HPDE6-E6E7 (cell line): Measurements from ENCODE around the gene ZNF423.

Experiments used
- DNase-seq: peaks from one replicate; pipeline ENCODE4 v3.0.0; 2011; ENCODE audit warnings: missing footprints; ENCODE audit errors: extremely low spot score

ZNF423 gene

DNA sequence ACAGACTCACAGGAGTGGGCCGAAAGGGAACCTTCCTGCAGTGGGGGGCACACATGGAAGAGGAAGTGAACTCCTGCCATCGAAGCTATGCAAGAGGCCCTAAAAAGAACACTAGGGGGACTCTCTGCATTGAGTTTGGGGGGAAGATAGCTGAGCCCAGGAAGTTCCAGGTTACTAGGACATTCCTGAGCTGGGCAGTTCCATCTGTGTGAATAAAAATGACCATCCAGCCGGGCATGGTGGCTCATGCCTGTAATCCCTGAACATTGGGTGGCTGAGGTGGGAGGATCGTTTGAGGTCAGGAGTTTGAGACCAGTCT lies 211.8 kb downstream of the ZNF423 start:
- no peak for DNase-seq

DNA sequence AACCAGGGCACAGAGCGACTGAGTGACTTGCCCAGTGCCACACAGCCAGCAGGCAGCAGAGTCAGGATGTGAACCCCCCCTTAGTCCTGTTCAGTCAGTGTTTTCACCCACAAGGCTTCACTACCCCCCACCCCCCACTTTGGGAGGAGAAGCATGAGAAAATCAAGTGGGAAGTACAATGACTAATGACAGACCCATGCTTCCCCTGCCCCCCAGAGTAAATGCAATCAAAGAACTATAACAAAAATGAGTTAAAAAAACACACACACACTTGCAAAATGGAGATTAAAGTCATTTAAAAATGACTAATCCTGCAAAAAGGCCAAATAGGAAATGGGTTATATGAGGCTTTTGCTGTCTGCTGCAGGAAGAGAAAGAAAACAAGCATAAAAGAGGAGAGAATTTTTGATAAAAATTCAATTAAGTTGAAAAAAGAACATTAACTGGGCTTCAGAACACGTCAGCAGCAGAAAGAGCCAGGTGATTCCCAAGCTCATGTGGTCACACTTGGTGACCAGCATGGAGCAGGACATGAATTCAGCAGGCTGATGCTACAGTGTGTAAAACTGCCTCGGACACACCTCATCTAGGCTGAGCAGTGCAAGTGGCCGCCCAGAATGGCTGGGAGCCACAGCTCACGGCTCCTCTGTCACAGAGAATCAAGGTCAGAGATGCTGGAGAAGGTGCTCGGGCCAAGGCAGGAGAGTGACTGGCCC lies 212.3 kb downstream of the ZNF423 start:
- DNase-seq, result no peak

DNA sequence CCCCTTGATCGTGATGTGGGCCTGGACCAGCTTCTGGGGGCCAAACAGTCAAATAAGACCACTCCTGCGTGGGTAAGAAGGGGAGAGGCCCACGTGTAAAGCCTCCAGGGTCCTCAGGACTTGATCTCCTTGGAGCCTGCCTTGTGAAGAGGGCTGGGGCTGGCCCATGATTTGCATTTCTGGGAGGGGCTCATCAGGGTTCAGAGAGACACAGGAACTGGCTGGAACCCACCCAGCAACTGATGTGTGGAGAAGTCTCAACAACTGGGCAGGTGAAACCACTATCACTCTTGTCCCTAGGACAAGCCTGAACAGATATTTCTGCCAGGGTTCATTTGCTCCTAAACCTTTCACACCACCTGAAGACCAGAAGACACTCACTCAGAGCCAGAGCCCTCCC lies 214.7 kb downstream of the ZNF423 start:
- DNase-seq, result no peak

- no peak for DNase-seq
These were observed 215.3 kb downstream of the ZNF423 start for GRCh38 chr16:49640581-49640980.

GRCh38 chr16:49639739-49640431 lies 216.0 kb downstream of the ZNF423 start:
- no peak for DNase-seq

GRCh38 chr16:49638673-49639610 lies 217.0 kb downstream of the ZNF423 start:
- DNase-seq, result no peak

DNA sequence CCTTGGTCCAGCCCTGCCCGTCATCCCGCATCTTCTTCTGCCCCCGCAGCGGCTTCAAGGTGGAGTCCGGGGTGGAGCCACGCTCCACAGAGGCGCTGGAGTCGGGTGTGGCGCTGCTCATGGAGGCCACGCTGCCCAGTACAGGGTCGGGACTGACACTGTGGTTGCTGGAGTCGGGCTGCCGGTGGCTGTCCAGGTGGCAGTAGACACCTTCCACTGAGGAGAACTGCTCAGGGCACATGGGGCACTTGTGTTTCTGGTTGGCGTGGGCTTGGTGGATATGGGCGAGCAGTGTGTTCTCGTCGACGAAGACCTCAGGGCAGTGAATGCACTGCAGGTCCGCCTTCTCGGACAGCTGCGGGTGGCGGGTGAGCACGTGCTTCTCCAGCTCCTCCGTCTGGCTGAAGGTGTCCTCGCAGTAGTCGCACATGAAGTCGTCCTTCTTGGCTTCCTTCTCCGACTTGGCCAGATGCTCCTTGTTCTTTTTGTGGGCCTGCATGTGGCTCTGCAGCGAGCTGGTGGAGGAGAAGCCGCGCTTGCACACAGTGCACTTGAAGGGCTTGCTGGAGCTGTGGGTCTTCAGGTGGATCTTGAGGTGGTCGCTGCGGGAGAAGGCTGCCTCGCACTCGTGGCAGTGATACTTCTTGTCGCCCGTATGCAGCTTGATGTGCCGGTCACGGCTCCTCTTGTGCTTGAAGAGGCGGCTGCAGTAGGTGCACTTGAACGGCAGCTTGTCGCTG lies 217.8 kb downstream of the ZNF423 start:
- no peak for DNase-seq

- DNase-seq, result no peak
These were observed 218.4 kb downstream of the ZNF423 start for GRCh38 chr16:49637511-49637910.

DNA sequence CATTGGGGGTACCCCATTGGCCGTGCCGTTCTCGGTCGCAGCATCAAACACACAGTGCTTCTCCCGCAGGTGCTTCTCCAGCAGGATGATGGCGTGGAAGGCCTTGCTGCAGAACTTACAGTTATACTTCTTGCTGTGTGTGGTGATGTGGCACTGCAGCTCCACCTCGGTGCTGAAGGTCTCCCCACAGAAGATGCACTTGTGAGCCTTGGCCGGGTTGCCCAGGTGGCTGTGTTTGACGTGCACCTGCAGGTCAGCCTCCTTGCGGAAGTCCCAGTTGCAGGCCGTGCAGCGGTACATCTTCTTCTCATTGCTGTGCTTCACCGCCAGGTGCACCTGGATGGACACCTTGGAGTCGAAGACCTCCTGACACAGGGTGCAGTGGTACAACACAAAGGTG lies 219.3 kb downstream of the ZNF423 start:
- DNase-seq, result no peak

- no peak for DNase-seq
These were observed 220.0 kb downstream of the ZNF423 start for GRCh38 chr16:49635591-49636581.

- DNase-seq, result no peak
These were observed 220.9 kb downstream of the ZNF423 start for GRCh38 chr16:49635009-49635350.

DNA sequence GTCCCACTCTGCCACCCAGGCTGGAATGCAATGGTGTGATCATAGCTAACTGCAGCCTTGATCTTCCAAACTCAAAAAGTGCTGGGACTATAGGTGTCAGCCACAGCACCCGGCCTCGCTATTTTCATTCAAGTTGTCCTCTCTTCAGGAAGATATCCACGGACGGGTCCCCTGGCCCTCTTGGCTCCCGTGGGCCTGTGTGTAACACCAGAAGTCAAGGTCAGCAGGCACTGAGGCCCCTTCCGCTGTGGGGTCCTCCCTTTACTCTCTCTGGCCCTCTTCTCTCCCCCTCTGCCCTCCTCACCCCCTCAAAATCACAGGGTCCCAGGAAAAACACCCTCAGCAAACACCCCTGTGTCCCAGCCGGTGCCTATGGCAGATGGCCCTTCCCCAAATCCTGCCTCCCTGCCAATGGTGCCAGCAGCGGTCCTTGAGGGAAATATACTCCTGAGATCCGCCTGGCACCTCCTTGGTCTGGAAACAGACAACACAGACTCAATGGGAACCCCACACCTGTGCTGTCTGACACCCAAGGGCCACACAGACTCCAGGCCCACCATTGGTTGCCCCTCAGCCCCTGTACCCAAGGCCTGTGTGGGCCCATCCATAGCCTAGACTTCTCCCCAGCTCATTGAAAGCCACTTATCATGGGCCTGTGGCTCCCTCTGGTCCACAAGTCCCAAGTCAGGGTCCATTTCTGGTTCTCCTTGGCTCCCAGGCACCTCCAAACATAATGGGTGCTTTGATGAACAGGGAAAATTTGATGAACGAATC lies 221.5 kb downstream of the ZNF423 start:
- no peak for DNase-seq

DNA sequence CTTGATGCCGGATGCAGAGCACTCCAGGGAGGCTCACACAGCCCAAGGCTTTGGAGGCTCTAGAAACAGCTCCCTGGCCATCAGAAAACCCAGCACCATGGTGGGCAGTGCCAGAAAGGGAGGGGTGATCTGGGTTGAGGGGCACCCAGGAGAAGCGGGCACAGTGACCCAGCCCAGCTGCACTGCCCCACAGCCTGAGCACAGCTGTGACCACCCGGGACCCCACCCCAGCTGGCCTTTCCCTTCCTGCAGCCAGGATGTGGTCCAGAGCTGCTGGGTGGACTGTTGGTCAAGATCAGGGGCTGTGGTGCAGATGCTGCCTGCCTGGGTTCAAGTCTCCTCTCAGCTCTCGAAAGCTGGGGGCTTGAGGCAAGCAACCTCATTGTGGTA lies 223.1 kb downstream of the ZNF423 start:
- DNase-seq, result no peak

- no peak for DNase-seq
These were observed 223.7 kb downstream of the ZNF423 start for GRCh38 chr16:49632086-49632794.

DNA sequence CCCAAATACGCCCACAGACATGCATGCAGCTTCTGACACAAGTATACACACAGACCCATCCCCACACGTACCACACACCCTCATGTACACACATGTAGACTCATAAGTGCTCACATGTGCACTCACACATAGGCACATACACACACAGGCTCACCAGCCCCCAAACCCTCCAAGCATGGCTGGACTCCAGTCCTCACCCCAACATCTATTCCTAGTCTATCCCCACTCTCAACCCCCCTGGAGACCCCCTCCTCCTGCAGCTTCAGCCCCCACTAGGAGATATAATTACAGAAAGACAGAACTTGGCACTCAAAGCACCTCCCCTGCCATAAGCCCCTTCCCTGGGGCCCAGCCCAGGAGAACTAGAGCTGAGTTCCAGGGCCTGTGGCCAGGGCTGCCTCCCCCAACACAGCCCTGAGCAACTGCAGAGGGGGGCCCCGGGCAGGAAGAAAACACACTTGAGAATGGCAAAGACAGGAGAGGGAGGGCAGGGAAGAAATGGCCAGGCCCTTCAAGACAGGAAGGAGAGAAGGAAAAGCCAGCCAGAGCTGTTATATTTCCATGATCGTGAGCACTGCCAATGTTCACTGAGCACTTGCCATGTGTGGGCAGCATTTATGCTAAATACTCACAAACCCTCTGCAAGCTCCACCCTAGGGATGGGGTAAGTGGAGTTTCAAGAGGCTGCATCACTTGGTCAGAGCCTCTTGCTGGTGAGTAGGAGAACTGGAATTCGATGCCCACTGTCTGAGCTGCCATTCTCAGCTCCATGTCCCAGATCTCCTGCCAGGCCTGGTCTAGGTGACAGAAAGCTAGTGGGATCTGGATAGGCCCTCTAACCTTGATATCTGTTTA lies 224.5 kb downstream of the ZNF423 start:
- no peak for DNase-seq

GRCh38 chr16:49630783-49631182 lies 225.1 kb downstream of the ZNF423 start:
- DNase-seq, result no peak

GRCh38 chr16:49629851-49630250 lies 226.1 kb downstream of the ZNF423 start:
- no peak for DNase-seq

DNA sequence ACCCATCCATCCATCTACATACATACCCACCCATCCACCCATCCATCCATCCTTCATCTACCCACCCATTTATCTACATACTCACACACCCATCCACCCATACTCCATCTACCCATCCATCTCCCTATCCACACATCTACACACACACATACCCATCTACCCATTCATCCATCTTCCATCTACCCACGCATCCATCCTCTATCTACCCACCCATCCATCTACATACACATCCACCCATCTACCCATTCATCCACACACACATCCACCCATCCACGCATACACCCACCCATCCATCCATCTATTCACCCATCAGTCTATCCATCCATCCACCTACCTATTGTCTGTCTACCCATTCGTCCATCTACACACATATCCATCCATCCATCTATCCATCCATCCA lies 227.8 kb downstream of the ZNF423 start:
- no peak for DNase-seq
